Ovary (tissue), 3 donors: Measurements from ENCODE around the gene NME9.

ENCODE experiments used
- EP300 ChIP-seq: sonication (generic); formaldehyde crosslinking; IDR thresholded peaks from one replicate; pipeline ENCODE4 v1.6.1; 2017; ENCODE audit warnings: antibody characterized with exemption
- POLR2A ChIP-seq: fragments of 450-650 bp; IDR thresholded peaks from one replicate; pipeline ENCODE4 v1.6.1; 2017; ENCODE audit warnings: antibody characterized with exemption, mild to moderate bottlenecking, moderate library complexity
- TF ChIP-seq, protein P1 (sequence below), 3 donors: fragments of 450-650 bp in 2 of 3; fragments of 200-600 bp in 1 of 3; IDR thresholded peaks; one replicate each; pipeline versions ENCODE4 v1.5.1 to v1.8.0; 2016 to 2022; ENCODE audit warnings: antibody characterized with exemption in 3 of 3, mild to moderate bottlenecking in 1 of 3
- donor health status: DM: no; HTN: no; CAD: no.

DNA sequence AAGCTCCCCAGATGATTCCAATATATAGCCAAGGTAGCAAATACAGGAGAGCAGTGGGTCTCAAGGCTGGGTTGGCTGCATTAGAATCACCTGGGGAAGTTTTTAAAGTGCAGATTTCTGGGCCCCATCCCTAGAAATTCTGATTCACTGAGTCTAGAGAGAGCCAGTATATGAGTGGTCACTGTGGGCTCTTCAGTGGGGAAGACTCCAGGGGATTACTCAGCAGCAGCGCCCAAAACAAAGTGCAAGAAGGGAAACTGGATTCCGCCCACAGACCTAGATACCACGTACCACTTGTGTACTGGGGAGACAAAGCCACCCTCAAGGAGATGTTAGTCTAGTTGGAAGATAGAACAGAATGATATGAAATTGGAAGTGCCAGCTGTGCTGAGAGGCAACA is 40.0 kb downstream of the NME9 start:
- TF ChIP-seq, protein P1, sequence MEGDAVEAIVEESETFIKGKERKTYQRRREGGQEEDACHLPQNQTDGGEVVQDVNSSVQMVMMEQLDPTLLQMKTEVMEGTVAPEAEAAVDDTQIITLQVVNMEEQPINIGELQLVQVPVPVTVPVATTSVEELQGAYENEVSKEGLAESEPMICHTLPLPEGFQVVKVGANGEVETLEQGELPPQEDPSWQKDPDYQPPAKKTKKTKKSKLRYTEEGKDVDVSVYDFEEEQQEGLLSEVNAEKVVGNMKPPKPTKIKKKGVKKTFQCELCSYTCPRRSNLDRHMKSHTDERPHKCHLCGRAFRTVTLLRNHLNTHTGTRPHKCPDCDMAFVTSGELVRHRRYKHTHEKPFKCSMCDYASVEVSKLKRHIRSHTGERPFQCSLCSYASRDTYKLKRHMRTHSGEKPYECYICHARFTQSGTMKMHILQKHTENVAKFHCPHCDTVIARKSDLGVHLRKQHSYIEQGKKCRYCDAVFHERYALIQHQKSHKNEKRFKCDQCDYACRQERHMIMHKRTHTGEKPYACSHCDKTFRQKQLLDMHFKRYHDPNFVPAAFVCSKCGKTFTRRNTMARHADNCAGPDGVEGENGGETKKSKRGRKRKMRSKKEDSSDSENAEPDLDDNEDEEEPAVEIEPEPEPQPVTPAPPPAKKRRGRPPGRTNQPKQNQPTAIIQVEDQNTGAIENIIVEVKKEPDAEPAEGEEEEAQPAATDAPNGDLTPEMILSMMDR (IDR thresholded peaks at IDR 0.05) = no peak
- TF ChIP-seq POLR2A (no peak), EP300 (no peak)
